ENCODE results near the gene SUSD5. TPM values are rescaled to one million over a fixed set of nuclear protein-coding genes. Genes with fewer than 3 reads are reported as not detected.
"Not testable (repeated sequence)": the region's sequence is repeated elsewhere in the genome, so short reads cannot be mapped to it uniquely, and the experiment has no call there.

Gene SUSD5
- polyA plus RNA-seq, 3 donors = 3.8 to 4.5 (median 4.1) TPM

- DNase-seq = no peak
Measured at GRCh38 chr3:33155301-33155700, 63.3 kb downstream of the SUSD5 start.

GRCh38 chr3:33153782-33154181 lies 64.8 kb downstream of the SUSD5 start:
- DNase-seq = no peak

GRCh38 chr3:33152363-33153360 lies 65.9 kb downstream of the SUSD5 start:
- DNase-seq = no peak

GRCh38 chr3:33149342-33149741 lies 69.3 kb downstream of the SUSD5 start:
- no peak for DNase-seq

- DNase-seq = peak; percentile 19
Measured at GRCh38 chr3:33146791-33147445, 71.7 kb downstream of the SUSD5 start.

GRCh38 chr3:33145901-33146580 lies 72.6 kb downstream of the SUSD5 start:
- no peak for DNase-seq

GRCh38 chr3:33145221-33145900 lies 73.2 kb downstream of the SUSD5 start:
- no peak for DNase-seq

GRCh38 chr3:33144433-33144832 lies 74.2 kb downstream of the SUSD5 start:
- DNase-seq = no peak

- no peak for DNase-seq
Measured at GRCh38 chr3:33141006-33141405, 77.6 kb downstream of the SUSD5 start.

GRCh38 chr3:33139996-33140395 lies 78.6 kb downstream of the SUSD5 start:
- no peak for DNase-seq

GRCh38 chr3:33139006-33139623 lies 79.5 kb downstream of the SUSD5 start:
- not testable (repeated sequence) for DNase-seq

GRCh38 chr3:33137691-33138090 lies 80.9 kb downstream of the SUSD5 start:
- no peak for DNase-seq

- no peak for DNase-seq
Measured at GRCh38 chr3:33134026-33134625, 84.5 kb downstream of the SUSD5 start.

- no peak for DNase-seq
Measured at GRCh38 chr3:33132019-33132360, 86.6 kb downstream of the SUSD5 start.

- DNase-seq = peak; percentile 68
Measured at GRCh38 chr3:33131331-33132018, 87.1 kb downstream of the SUSD5 start.

- no peak for DNase-seq
Measured at GRCh38 chr3:33130144-33130543, 88.5 kb downstream of the SUSD5 start.

- DNase-seq = no peak
Measured at GRCh38 chr3:33128706-33129105, 89.9 kb downstream of the SUSD5 start.

GRCh38 chr3:33125840-33126239 lies 92.8 kb downstream of the SUSD5 start:
- DNase-seq = no peak

- DNase-seq = no peak
Measured at GRCh38 chr3:33124638-33125037, 94.0 kb downstream of the SUSD5 start.

GRCh38 chr3:33122991-33123390 lies 95.6 kb downstream of the SUSD5 start:
- no peak for DNase-seq

Data from renal pelvis (tissue), 4 donors.